ENCODE data around the gene FAM168A. TPM values are rescaled to one million over a fixed set of nuclear protein-coding genes. Genes with fewer than 3 reads are reported as not detected.

Gene FAM168A
- total RNA-seq, 1 experiment from 2014 or later = 21.1 TPM

- Histone ChIP-seq H3K4ac (ENCODE audit: low read depth, low read length) (no peak overlapping the region), H2BK20ac (ENCODE audit: low read depth, low read length, poor library complexity, severe bottlenecking) (no peak overlapping the region), H4K91ac (ENCODE audit: insufficient read length, low read depth, low read length) (no peak overlapping the region), H3K9me3 (ENCODE audit: control insufficient read depth, low read depth, low read length) (no peaks in the 10 kb centered on the region), H3K14ac (ENCODE audit: insufficient read depth, low read length) (no peak overlapping the region), H4K8ac (replicated peaks; ENCODE audit: insufficient read length, low read depth, low read length) (no peak overlapping the region), H4K20me1 (ENCODE audit: control insufficient read depth, insufficient read depth, insufficient read length) (no peaks in the 10 kb centered on the region), H4K5ac (ENCODE audit: insufficient read length, low read depth, low read length) (no peak overlapping the region), H3T11ph (ENCODE audit: low read length) (no peak overlapping the region), H2BK5ac (ENCODE audit: insufficient read length, low read length) (no peak overlapping the region), H3K4me1 (ENCODE audit: insufficient read depth, low read length) (peaks cover 2% of the 10 kb centered on the region; the same call in 1 of the 2 replicates), H3K18ac (ENCODE audit: insufficient read length, low read depth, low read length) (no peak overlapping the region), H3K79me2 (ENCODE audit: insufficient read depth, low read length) (no peaks in the 10 kb centered on the region), H3K56ac (ENCODE audit: insufficient read length, low read depth, low read length) (no peak overlapping the region), H3K79me1 (ENCODE audit: insufficient read depth, low read depth, low read length, poor library complexity, severe bottlenecking) (no peaks in the 10 kb centered on the region), H2BK120ac (ENCODE audit: low read depth, low read length, poor library complexity, severe bottlenecking) (no peak overlapping the region), H3K27ac (ENCODE audit: insufficient read length, low read depth, low read length) (no peak overlapping the region), H2AFZ (ENCODE audit: low read length) (no peak overlapping the region), H3K23ac (ENCODE audit: insufficient read length, low read depth, low read length) (no peak overlapping the region), H3K9ac (ENCODE audit: extremely low read depth, insufficient read length, low read length) (no peak overlapping the region), H2BK12ac (ENCODE audit: insufficient read length, low read depth, low read length) (no peak overlapping the region), H3K27me3 (ENCODE audit: insufficient read depth, low read length) (no peaks in the 10 kb centered on the region), H3K4me2 (ENCODE audit: insufficient read depth, insufficient read length, low read length) (no peak overlapping the region), H2BK15ac (ENCODE audit: low read depth, low read length) (no peak overlapping the region), H2AK5ac (ENCODE audit: insufficient read length, low read length) (no peak overlapping the region), H3K23me2 (ENCODE audit: insufficient read length, low read depth, low read length, poor library complexity, severe bottlenecking) (no peaks in the 10 kb centered on the region)
- TF ChIP-seq CTCF (conservative IDR thresholded peaks at IDR 0.05) = no peak
- Mint-ChIP-seq H3K27me3 (ENCODE audit: low read depth) (no peaks in the 10 kb centered on the region), H3K36me3 (ENCODE audit: insufficient read depth in 1 of 3, low read depth in 3 of 3) (peaks cover 4 to 15% (median 12%) of the 10 kb centered on the region in 3 experiments; a peak in 6 of 7 replicates), H3K9me3 (no peaks in the 10 kb centered on the region), H3K4me1 (peaks cover 15 to 17% of the 10 kb centered on the region in 2 experiments), H3K27ac (no peak overlapping the region), H3K4me3 (no peak overlapping the region)
- no peak for DNase-seq
- WGBS (ENCODE audit: extremely low coverage, insufficient read length, low lambda C conversion rate) = no CpG with 5 or more reads among the region's 4 CpGs
Observed at GRCh38 chr11:73422886-73423285, 175.0 kb downstream of the FAM168A start.
